Mucosa of stomach (tissue), 1 donor: ENCODE data around the gene TAMM41.

Source experiments
- H3K27me3 ChIP-seq: one replicate; pipeline ENCODE4 v1.7.0; 2013; ENCODE audit warnings: mild to moderate bottlenecking, low read length; ENCODE audit not compliant: control insufficient read depth, insufficient read depth
- H3K36me3 ChIP-seq: one replicate; pipeline ENCODE4 v1.7.0; 2013; ENCODE audit warnings: low read length; ENCODE audit not compliant: control insufficient read depth, insufficient read depth
- H3K4me1 ChIP-seq: one replicate; pipeline ENCODE4 v1.7.0; 2013; ENCODE audit warnings: mild to moderate bottlenecking, low read length; ENCODE audit not compliant: control insufficient read depth, insufficient read depth
- H3K4me3 ChIP-seq: one replicate; pipeline ENCODE4 v1.7.0; 2013; ENCODE audit warnings: low read length
- H3K9ac ChIP-seq: one replicate; pipeline ENCODE4 v1.7.0; 2013; ENCODE audit warnings: mild to moderate bottlenecking, low read length, moderate library complexity
- H3K9me3 ChIP-seq: one replicate; pipeline ENCODE4 v1.7.0; 2013; ENCODE audit warnings: mild to moderate bottlenecking, low read length, moderate library complexity; ENCODE audit not compliant: control insufficient read depth
- donor health status: Pancreatic carcinoma.

TAMM41 gene

GRCh38 chr3:11807686-11808085 lies 39.0 kb downstream of the TAMM41 start:
- Histone ChIP-seq H3K9me3 (no peaks in the 10 kb centered on the region), H3K27me3 (no peaks in the 10 kb centered on the region), H3K9ac (no peak overlapping the region), H3K4me3 (no peak overlapping the region), H3K36me3 (no peaks in the 10 kb centered on the region), H3K4me1 (no peaks in the 10 kb centered on the region)

- no peak overlapping the region for H3K9ac ChIP-seq
- no peaks in the 10 kb centered on the region for H3K36me3 ChIP-seq
- no peaks in the 10 kb centered on the region for H3K27me3 ChIP-seq
- H3K4me1 ChIP-seq, result no peaks in the 10 kb centered on the region
- no peaks in the 10 kb centered on the region for H3K9me3 ChIP-seq
- H3K4me3 ChIP-seq, result no peak overlapping the region
Observed at GRCh38 chr3:11805716-11806115, 41.0 kb downstream of the TAMM41 start.

GRCh38 chr3:11803977-11804892 lies 42.5 kb downstream of the TAMM41 start:
- Histone ChIP-seq H3K9ac (no peak overlapping the region), H3K4me1 (no peaks in the 10 kb centered on the region), H3K27me3 (no peaks in the 10 kb centered on the region), H3K9me3 (no peaks in the 10 kb centered on the region), H3K36me3 (no peaks in the 10 kb centered on the region), H3K4me3 (no peak overlapping the region)

- Histone ChIP-seq H3K4me3 (no peak overlapping the region), H3K9ac (no peak overlapping the region), H3K36me3 (no peaks in the 10 kb centered on the region), H3K9me3 (no peaks in the 10 kb centered on the region), H3K4me1 (no peaks in the 10 kb centered on the region), H3K27me3 (no peaks in the 10 kb centered on the region)
Observed at GRCh38 chr3:11799791-11800190, 46.9 kb downstream of the TAMM41 start.

- Histone ChIP-seq H3K9ac (no peak overlapping the region), H3K36me3 (peaks cover 4% of the 10 kb centered on the region), H3K9me3 (no peaks in the 10 kb centered on the region), H3K4me1 (peaks cover 14% of the 10 kb centered on the region), H3K27me3 (no peaks in the 10 kb centered on the region), H3K4me3 (no peak overlapping the region)
Observed at GRCh38 chr3:11794927-11795326, 51.8 kb downstream of the TAMM41 start.

- Histone ChIP-seq H3K4me1 (peaks cover 14% of the 10 kb centered on the region), H3K9me3 (no peaks in the 10 kb centered on the region), H3K4me3 (no peak overlapping the region), H3K36me3 (peaks cover 20% of the 10 kb centered on the region), H3K9ac (no peak overlapping the region), H3K27me3 (no peaks in the 10 kb centered on the region)
Observed at GRCh38 chr3:11791339-11792200, 55.1 kb downstream of the TAMM41 start.

- no peak overlapping the region for H3K4me3 ChIP-seq
- peaks cover 20% of the 10 kb centered on the region for H3K36me3 ChIP-seq
- no peaks in the 10 kb centered on the region for H3K27me3 ChIP-seq
- no peak overlapping the region for H3K9ac ChIP-seq
- no peaks in the 10 kb centered on the region for H3K9me3 ChIP-seq
- H3K4me1 ChIP-seq, result peaks cover 14% of the 10 kb centered on the region
Observed at GRCh38 chr3:11789412-11789811, 57.3 kb downstream of the TAMM41 start.

GRCh38 chr3:11784971-11785377 lies 61.7 kb downstream of the TAMM41 start:
- Histone ChIP-seq H3K36me3 (peaks cover 16% of the 10 kb centered on the region), H3K9ac (no peak overlapping the region), H3K9me3 (no peaks in the 10 kb centered on the region), H3K4me3 (no peak overlapping the region), H3K27me3 (no peaks in the 10 kb centered on the region), H3K4me1 (no peaks in the 10 kb centered on the region)

- Histone ChIP-seq H3K9ac (no peak overlapping the region), H3K4me1 (no peaks in the 10 kb centered on the region), H3K4me3 (no peak overlapping the region), H3K9me3 (no peaks in the 10 kb centered on the region), H3K27me3 (no peaks in the 10 kb centered on the region), H3K36me3 (no peaks in the 10 kb centered on the region)
Observed at GRCh38 chr3:11780341-11780740, 66.3 kb downstream of the TAMM41 start.

- no peaks in the 10 kb centered on the region for H3K36me3 ChIP-seq
- no peaks in the 10 kb centered on the region for H3K4me1 ChIP-seq
- no peaks in the 10 kb centered on the region for H3K9me3 ChIP-seq
- no peak overlapping the region for H3K4me3 ChIP-seq
- no peak overlapping the region for H3K9ac ChIP-seq
- H3K27me3 ChIP-seq, result no peaks in the 10 kb centered on the region
Observed at GRCh38 chr3:11779626-11780025, 67.1 kb downstream of the TAMM41 start.

GRCh38 chr3:11778248-11778647 lies 68.4 kb downstream of the TAMM41 start:
- H3K9ac ChIP-seq, result no peak overlapping the region
- H3K4me3 ChIP-seq, result no peak overlapping the region
- H3K36me3 ChIP-seq, result no peaks in the 10 kb centered on the region
- H3K4me1 ChIP-seq, result no peaks in the 10 kb centered on the region
- no peaks in the 10 kb centered on the region for H3K9me3 ChIP-seq
- H3K27me3 ChIP-seq, result no peaks in the 10 kb centered on the region

GRCh38 chr3:11776346-11776745 lies 70.3 kb downstream of the TAMM41 start:
- no peak overlapping the region for H3K4me3 ChIP-seq
- no peaks in the 10 kb centered on the region for H3K9me3 ChIP-seq
- H3K27me3 ChIP-seq, result no peaks in the 10 kb centered on the region
- H3K9ac ChIP-seq, result no peak overlapping the region
- H3K4me1 ChIP-seq, result no peaks in the 10 kb centered on the region
- H3K36me3 ChIP-seq, result no peaks in the 10 kb centered on the region
